ENCODE results near the gene RCBTB1.

- TF ChIP-seq CTCF (IDR thresholded peaks at IDR 0.05; ENCODE audit: low read depth, low read length) = no peak
- no peak for TF ChIP-seq EZH2phosphoT487 (IDR thresholded peaks at IDR 0.05; ENCODE audit: low read depth)
These were observed 58.2 kb downstream of the RCBTB1 start for GRCh38 chr13:49527123-49527522.

Data from OCI-LY3 (cell line).